Colonic mucosa (tissue), 4 donors: Measurements from ENCODE around the gene SLC9B1. TPM values are rescaled to one million over a fixed set of nuclear protein-coding genes. Genes with fewer than 3 reads are reported as not detected.
"Not testable (repeated sequence)": the region's sequence is repeated elsewhere in the genome, so short reads cannot be mapped to it uniquely, and the experiment has no call there.

Source experiments
- DNase-seq: peaks from one replicate; pipeline ENCODE4 v3.0.0-alpha.2; 2020
- H3K27ac ChIP-seq: fragments of 200-600 bp; one replicate; pipeline ENCODE4 v1.8.0; 2021
- H3K27me3 ChIP-seq: fragments of 200-600 bp; one replicate; pipeline ENCODE4 v1.8.0; 2021
- H3K36me3 ChIP-seq: fragments of 200-600 bp; one replicate; pipeline ENCODE4 v1.8.0; 2021
- H3K4me1 ChIP-seq: fragments of 200-600 bp; one replicate; pipeline ENCODE4 v1.8.0; 2021; ENCODE audit warnings: mild to moderate bottlenecking
- H3K4me3 ChIP-seq: fragments of 200-600 bp; one replicate; pipeline ENCODE4 v1.8.0; 2021
- H3K9ac ChIP-seq, 2 donors: one replicate each; pipeline ENCODE4 v1.7.0; 2013; ENCODE audit warnings: control low read depth in 2 of 2, low read depth in 2 of 2, low read length in 2 of 2
- H3K9me3 ChIP-seq: fragments of 200-600 bp; one replicate; pipeline ENCODE4 v1.8.0; 2021
- intact Hi-C: fragments of 100-400 bp; cut with DNase I; formaldehyde crosslinking; loops from one replicate; pipeline ENCODE4 v1.14.1; 2022
- total RNA-seq, 2 donors: library from RNA; stranded (reverse); fragmentation: NEBNext Ultra II Directional in 1 of 2; extraction: Animal tissue kit (Norgen Biotek cat#: 25700) in 1 of 2; gene quantifications; one replicate each; pipeline ENCODE4 v1.2.1, GENCODE V29; 2021
- TF ChIP-seq, protein P1 (sequence below): fragments of 200-600 bp; IDR thresholded peaks from one replicate; pipeline ENCODE4 v1.8.0; 2022; ENCODE audit warnings: antibody characterized with exemption, mild to moderate bottlenecking
- donor health status: healthy.
- donor health status: DM: no; HTN: no; CAD: no.
- donor health status: DM: no; HTN: no; CAD: no.

Gene SLC9B1
- total RNA-seq, 2 donors from 2014 or later, result not detected

DNA sequence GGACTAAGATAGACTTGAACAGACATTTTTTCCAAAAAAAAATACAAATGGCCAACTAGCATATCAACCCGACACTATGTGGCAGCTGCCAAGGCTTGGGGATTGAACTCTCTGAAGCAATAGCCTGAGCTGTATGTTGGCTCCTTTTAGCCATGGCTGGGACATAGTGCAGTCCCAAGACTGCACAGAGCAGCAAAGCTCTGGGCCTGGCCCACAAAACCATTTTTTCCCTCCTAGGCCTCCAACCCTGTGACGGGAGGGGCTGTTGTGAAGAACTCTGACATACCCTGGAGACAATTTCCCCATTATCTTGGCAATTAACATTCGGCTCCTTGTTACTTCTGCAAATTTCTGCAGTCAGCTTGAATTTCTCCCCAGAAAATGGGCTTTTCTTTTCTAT, 100.6 kb downstream of the SLC9B1 start:
- TF ChIP-seq, protein P1, sequence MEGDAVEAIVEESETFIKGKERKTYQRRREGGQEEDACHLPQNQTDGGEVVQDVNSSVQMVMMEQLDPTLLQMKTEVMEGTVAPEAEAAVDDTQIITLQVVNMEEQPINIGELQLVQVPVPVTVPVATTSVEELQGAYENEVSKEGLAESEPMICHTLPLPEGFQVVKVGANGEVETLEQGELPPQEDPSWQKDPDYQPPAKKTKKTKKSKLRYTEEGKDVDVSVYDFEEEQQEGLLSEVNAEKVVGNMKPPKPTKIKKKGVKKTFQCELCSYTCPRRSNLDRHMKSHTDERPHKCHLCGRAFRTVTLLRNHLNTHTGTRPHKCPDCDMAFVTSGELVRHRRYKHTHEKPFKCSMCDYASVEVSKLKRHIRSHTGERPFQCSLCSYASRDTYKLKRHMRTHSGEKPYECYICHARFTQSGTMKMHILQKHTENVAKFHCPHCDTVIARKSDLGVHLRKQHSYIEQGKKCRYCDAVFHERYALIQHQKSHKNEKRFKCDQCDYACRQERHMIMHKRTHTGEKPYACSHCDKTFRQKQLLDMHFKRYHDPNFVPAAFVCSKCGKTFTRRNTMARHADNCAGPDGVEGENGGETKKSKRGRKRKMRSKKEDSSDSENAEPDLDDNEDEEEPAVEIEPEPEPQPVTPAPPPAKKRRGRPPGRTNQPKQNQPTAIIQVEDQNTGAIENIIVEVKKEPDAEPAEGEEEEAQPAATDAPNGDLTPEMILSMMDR, result no peak
- intact Hi-C loops, result no loop called here

DNA sequence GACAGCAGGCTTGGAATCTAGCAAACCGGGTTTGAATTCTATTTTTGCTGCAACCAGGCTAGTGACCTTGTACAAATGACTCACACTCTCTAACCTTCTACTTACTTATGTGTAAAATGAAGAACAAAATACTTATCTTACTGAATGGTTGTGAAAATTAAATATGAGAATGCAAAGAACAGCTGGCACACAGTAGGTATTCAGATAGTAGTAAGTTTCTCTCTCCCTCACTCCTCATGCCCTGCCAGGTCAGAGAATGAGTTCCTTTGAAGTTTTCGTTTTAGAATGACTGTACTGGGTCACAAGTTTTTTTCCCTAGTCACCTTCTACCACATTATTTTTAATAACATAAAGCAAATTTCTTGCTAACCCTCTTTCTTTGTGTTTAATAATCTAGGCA, 117.7 kb downstream of the SLC9B1 start:
- intact Hi-C loops, result no loop called here

More for the DNA sequence above, 100.6 kb downstream of the SLC9B1 start:
- Histone ChIP-seq H3K4me3 (no peak overlapping the region), H3K27me3 (no peaks in the 10 kb centered on the region), H3K27ac (no peak overlapping the region), H3K36me3 (no peaks in the 10 kb centered on the region), H3K4me1 (no peaks in the 10 kb centered on the region), H3K9me3 (no peaks in the 10 kb centered on the region), H3K9ac (no peak overlapping the region)
- no peak for DNase-seq

DNA sequence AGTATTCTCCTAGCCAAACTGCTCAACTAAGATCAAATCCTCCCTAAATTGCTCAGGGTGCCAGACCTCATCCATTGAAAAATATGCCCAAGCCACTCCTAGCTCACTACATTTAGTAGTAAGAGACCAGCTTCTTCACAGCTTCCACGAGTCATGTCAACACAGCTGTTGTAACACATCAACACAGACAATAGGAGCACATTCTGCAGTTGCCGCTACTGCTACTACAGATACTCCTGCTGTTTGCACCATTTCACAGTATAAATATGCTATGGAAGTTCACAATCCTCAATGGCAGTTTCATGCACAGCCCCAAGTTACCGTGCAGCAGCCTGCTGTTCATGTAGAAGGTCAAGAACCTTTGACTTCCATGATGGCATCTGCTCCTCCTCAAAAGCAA, 121.9 kb downstream of the SLC9B1 start:
- H3K9me3 ChIP-seq, H3K4me1 ChIP-seq, H3K4me3 ChIP-seq, H3K36me3 ChIP-seq, intact Hi-C loops, DNase-seq, H3K27me3 ChIP-seq, H3K27ac ChIP-seq, H3K9ac ChIP-seq: not testable (repeated sequence)

More for the DNA sequence above, 117.7 kb downstream of the SLC9B1 start:
- H3K4me3 ChIP-seq, result no peak overlapping the region
- no peak overlapping the region for H3K9ac ChIP-seq
- H3K4me1 ChIP-seq, result no peaks in the 10 kb centered on the region
- DNase-seq, result no peak
- H3K9me3 ChIP-seq, result no peaks in the 10 kb centered on the region
- H3K36me3 ChIP-seq, result no peaks in the 10 kb centered on the region
- no peaks in the 10 kb centered on the region for H3K27me3 ChIP-seq
- H3K27ac ChIP-seq, result no peak overlapping the region
- TF ChIP-seq, protein P1, result no peak

DNA sequence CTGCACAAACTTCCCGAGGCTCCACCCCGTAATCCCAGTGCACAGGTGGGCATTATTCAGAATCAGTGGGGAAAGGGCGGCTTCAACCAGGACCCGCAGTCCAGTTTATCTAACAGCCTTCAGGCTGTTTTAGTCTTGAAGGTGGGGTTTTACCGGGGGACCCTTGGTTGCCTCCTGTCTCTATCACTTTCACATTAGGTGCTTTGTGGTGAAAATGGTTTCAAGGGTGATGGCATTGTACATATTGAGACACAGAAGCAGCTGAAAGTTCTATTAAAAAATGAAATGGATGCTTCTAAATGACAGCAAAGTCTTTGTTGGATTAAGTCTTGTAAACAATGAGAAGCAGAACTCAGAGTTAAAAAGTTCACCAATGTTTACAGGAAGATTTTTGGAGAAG, 123.0 kb downstream of the SLC9B1 start:
- H3K9ac ChIP-seq, H3K27ac ChIP-seq, H3K4me1 ChIP-seq, H3K27me3 ChIP-seq, H3K36me3 ChIP-seq, H3K4me3 ChIP-seq, DNase-seq, intact Hi-C loops, H3K9me3 ChIP-seq: not testable (repeated sequence)

DNA sequence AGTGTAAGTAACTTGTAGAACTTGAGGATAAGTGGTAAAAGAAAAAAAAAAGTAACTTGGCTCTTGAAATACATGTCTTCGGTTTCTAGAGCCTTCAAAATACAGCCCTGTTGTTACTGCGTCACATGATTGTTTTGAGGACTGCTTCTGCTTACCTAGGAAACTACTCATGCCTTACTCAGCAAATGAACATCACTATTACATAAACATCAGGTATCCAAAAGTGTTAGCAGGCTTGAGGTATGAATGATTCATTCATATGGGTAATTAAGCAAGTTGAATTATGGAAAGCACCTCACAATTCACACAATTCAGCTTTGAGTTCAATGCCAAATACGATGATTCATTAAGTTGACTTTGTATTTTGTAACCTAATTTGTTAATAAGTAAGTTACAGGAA, 129.6 kb downstream of the SLC9B1 start:
- H3K9me3 ChIP-seq, DNase-seq, H3K4me1 ChIP-seq, intact Hi-C loops, H3K27me3 ChIP-seq, H3K36me3 ChIP-seq, H3K4me3 ChIP-seq, H3K27ac ChIP-seq, H3K9ac ChIP-seq: not testable (repeated sequence)

DNA sequence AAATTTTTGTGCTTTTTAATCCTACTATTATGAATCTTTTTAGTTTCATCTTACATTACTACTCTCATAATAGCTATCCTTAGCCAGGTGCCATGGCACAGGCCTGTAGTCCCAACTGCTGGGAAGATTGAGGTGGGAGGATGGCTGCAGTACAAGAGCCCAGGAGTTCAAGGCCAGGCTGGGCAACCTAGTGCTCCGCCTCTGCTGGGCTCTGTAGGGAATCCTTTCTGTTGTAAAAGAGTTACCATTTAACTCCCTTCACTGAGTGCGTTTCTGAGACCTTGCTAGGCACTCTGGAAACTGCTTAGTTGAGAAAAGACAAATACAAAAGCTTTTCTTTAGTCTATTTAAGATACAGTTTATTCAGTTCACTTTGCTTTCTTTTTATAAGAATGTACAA, 130.9 kb downstream of the SLC9B1 start:
- H3K27me3 ChIP-seq, H3K4me1 ChIP-seq, H3K9me3 ChIP-seq, DNase-seq, H3K36me3 ChIP-seq, H3K27ac ChIP-seq, intact Hi-C loops, H3K4me3 ChIP-seq, H3K9ac ChIP-seq: not testable (repeated sequence)

DNA sequence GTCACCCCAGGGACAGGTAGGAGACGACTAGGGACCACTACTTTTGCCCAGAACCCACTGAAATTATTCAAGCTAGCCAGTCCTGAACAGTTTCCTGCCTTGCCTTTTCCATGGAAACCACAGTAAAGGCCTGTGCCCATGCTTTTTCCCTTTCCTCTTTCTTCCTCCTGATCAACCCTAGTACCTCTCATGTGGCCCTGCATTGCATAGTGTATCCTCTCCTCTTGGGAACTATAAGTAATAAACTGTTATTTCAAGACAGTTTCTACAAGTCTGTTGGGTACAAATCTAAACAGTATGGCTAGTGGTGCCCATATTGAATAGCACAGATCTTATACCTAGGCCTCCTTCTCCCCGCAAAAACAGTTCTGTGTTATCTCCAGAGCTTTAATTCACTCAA, 136.2 kb downstream of the SLC9B1 start:
- H3K9ac ChIP-seq, result no peak overlapping the region
- intact Hi-C loops, result no loop called here
- no peak for DNase-seq
- H3K27ac ChIP-seq, result no peak overlapping the region
- H3K9me3 ChIP-seq, result no peaks in the 10 kb centered on the region
- H3K27me3 ChIP-seq, result no peaks in the 10 kb centered on the region
- no peaks in the 10 kb centered on the region for H3K4me1 ChIP-seq
- TF ChIP-seq, protein P1, result no peak
- H3K4me3 ChIP-seq, result no peak overlapping the region
- H3K36me3 ChIP-seq, result no peaks in the 10 kb centered on the region

DNA sequence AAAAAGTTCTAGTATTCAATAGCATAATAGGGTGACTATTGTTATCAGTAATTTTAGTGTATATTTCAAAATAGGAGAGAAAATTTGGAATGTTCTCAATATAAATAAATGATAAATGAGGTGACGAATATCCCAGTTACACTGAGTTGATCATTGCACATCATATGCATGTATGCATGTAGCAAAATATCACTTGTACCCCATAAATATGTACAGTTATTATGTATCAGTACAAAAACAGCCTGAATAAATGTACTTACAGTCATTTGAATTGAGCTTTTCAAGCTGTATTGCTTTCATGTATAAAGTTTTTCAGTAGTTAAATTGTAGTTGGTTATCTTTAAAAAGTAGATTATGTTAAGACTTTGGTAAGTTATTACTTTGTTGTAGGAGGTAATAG, 138.2 kb downstream of the SLC9B1 start:
- intact Hi-C loops, result no loop called here
- Histone ChIP-seq H3K4me1 (no peaks in the 10 kb centered on the region), H3K27me3 (no peaks in the 10 kb centered on the region), H3K4me3 (no peak overlapping the region), H3K9me3 (no peaks in the 10 kb centered on the region), H3K27ac (no peak overlapping the region), H3K9ac (no peak overlapping the region), H3K36me3 (no peaks in the 10 kb centered on the region)
- no peak for DNase-seq
- TF ChIP-seq, protein P1, result no peak
